ENCODE measurements around the gene VGLL1. TPM values are rescaled to one million over a fixed set of nuclear protein-coding genes. Genes with fewer than 3 reads are reported as not detected.

The VGLL1 gene
- total RNA-seq, 2 donors from 2014 or later: 3.7 to 5.0 TPM

DNA sequence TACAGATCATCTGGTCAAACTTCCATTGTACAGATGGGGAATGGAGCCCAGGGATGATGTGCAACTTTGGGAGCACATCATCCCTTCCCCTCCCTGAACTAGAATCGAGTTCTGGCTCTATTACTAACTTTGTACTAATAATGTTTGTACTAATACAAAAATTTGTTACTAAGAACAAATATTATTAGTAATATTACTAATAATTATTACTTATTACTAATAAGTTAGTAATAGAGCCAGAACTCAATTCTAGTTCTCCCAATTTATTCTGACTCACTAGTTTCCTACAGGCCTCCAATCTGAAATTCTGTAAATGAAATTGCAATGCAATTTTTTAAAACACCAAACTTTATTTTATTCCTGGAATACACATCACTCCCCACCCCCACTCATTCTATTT is 68.0 kb downstream of the VGLL1 start:
- Histone ChIP-seq H3K4me1 (replicated peaks) (no peaks in the 10 kb centered on the region), H3K36me3 (no peaks in the 10 kb centered on the region), H3K9me3 (no peaks in the 10 kb centered on the region), H3K4me3 (no peak overlapping the region), H3K27ac (no peak overlapping the region), H3K27me3 (replicated peaks; ENCODE audit: insufficient read depth) (no peaks in the 10 kb centered on the region)
- TF ChIP-seq POLR2A (IDR thresholded peaks at IDR 0.05) (no peak), POLR2AphosphoS5 (IDR thresholded peaks at IDR 0.05) (no peak)
- TF ChIP-seq, protein P1, sequence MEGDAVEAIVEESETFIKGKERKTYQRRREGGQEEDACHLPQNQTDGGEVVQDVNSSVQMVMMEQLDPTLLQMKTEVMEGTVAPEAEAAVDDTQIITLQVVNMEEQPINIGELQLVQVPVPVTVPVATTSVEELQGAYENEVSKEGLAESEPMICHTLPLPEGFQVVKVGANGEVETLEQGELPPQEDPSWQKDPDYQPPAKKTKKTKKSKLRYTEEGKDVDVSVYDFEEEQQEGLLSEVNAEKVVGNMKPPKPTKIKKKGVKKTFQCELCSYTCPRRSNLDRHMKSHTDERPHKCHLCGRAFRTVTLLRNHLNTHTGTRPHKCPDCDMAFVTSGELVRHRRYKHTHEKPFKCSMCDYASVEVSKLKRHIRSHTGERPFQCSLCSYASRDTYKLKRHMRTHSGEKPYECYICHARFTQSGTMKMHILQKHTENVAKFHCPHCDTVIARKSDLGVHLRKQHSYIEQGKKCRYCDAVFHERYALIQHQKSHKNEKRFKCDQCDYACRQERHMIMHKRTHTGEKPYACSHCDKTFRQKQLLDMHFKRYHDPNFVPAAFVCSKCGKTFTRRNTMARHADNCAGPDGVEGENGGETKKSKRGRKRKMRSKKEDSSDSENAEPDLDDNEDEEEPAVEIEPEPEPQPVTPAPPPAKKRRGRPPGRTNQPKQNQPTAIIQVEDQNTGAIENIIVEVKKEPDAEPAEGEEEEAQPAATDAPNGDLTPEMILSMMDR (IDR thresholded peaks at IDR 0.05): no peak
- 86% methylated on average over 1 of the region's 1 CpG for WGBS
- intact Hi-C loops (cut with DNase I): no loop called here
- no peak for DNase-seq (ENCODE audit: low spot score)

MicroRNAs encoded within 50 kb of the gene (microRNA counts, 767-probe panel; counts per million panel counts)
- microRNA hsa-miR-934: 2,246 to 2,646 counts per million in 2 donors

Small RNA genes lying within 50 kb of the gene (microRNA-seq; reads per million reads assigned to microRNA genes)
- 0.59 reads per million for gene MIR934

Small RNA genes lying within 50 kb of the gene (small RNA-seq; reads per million reads assigned to genes)
- gene MIR934: 0.20 to 0.28 reads per million in 2 donors
- 0 reads per million in 2 donors for gene RF00019
- 0 reads per million in 2 donors for gene RNU6-320P

Other genes starting within 250 kb of the VGLL1 start
- under 1 TPM in 1 of 2 donors, not detected in 1; 0.23 TPM for gene ADGRG4, start 231.3 kb upstream of the VGLL1 start, total RNA-seq
- gene BRS3, start 44.3 kb upstream of the VGLL1 start, total RNA-seq: under 1 TPM in 1 of 2 donors, not detected in 1; 0.23 TPM
- 10 to 100 TPM; 63.9 to 88.3 TPM for gene HTATSF1, start 34.6 kb upstream of the VGLL1 start, total RNA-seq
- gene CD40LG, start 115.9 kb downstream of the VGLL1 start, total RNA-seq: not detected
- 10 to 100 TPM in 1 of 2 donors, 1 to 10 TPM in 1; 4.1 to 12.7 TPM for gene ARHGEF6, start 248.7 kb downstream of the VGLL1 start, total RNA-seq

All from prostate gland (tissue), 2 donors.